Tibial nerve (tissue), 3 donors: ENCODE measurements around the gene CA12.

ENCODE experiments used
- POLR2A ChIP-seq, 2 donors: fragments of 450-650 bp; IDR thresholded peaks; one replicate each; pipeline ENCODE4 v1.6.1; 2017; ENCODE audit warnings: antibody characterized with exemption in 2 of 2, mild to moderate bottlenecking in 2 of 2, moderate library complexity in 2 of 2
- TF ChIP-seq, protein P1 (sequence below), 5 experiments: fragments of 200-600 bp in 3 of 5; fragments of 450-650 bp in 2 of 5; sonication (generic) in 3 of 5; IDR thresholded peaks; one replicate each; pipeline ENCODE4 v1.5.1; 2016 to 2019; ENCODE audit warnings: antibody characterized with exemption in 5 of 5, mild to moderate bottlenecking in 3 of 5, moderate library complexity in 2 of 5

DNA sequence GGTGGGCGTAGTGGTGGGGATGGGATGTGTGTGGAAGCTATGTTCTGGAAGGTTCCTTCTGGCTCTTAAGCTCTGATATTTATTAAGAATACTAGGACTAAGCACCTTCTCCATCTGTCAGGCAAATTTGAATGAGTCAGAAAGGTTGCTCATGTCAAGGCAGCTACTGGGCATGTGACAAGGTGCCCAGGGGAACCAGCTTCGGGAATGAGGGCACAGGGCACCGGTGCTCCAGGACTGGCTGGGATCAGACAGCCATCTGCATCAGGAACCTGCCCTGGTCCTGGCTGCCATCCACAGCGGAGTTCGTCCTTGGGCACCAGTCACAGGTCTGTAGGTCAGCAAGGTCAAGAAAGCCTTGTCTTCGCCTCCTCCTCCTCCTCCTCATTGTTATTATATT, 32.5 kb downstream of the CA12 start:
- TF ChIP-seq, protein P1, sequence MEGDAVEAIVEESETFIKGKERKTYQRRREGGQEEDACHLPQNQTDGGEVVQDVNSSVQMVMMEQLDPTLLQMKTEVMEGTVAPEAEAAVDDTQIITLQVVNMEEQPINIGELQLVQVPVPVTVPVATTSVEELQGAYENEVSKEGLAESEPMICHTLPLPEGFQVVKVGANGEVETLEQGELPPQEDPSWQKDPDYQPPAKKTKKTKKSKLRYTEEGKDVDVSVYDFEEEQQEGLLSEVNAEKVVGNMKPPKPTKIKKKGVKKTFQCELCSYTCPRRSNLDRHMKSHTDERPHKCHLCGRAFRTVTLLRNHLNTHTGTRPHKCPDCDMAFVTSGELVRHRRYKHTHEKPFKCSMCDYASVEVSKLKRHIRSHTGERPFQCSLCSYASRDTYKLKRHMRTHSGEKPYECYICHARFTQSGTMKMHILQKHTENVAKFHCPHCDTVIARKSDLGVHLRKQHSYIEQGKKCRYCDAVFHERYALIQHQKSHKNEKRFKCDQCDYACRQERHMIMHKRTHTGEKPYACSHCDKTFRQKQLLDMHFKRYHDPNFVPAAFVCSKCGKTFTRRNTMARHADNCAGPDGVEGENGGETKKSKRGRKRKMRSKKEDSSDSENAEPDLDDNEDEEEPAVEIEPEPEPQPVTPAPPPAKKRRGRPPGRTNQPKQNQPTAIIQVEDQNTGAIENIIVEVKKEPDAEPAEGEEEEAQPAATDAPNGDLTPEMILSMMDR (IDR thresholded peaks at IDR 0.05), result no peak
- no peak for TF ChIP-seq POLR2A (IDR thresholded peaks at IDR 0.05)
